GM23248 (cell line): ENCODE measurements around the gene GALK2. TPM values are rescaled to one million over a fixed set of nuclear protein-coding genes. Genes with fewer than 3 reads are reported as not detected.

Experiments
- DNase-seq: peaks from one replicate; pipeline ENCODE4 v3.0.0-alpha.2; 2015
- H2AFZ ChIP-seq: fragments of 200-600 bp; sonication (generic); 2 replicates; pipeline ENCODE4 v1.6.1; 2016; ENCODE audit warnings: antibody characterized with exemption
- H3F3A ChIP-seq: fragments of 200-600 bp; sonication (generic); 2 replicates; pipeline ENCODE4 v1.6.1; 2016; ENCODE audit warnings: mild to moderate bottlenecking, antibody characterized with exemption, mixed run types; ENCODE audit not compliant: insufficient read depth
- H3K27ac ChIP-seq: fragments of 200-600 bp; sonication (generic); 2 replicates; pipeline ENCODE4 v1.5.1; 2016; ENCODE audit warnings: mild to moderate bottlenecking
- H3K27me3 ChIP-seq: fragments of 200-600 bp; sonication (generic); replicated peaks from 2 replicates; pipeline ENCODE4 v1.6.1; 2016; ENCODE audit warnings: mild to moderate bottlenecking; ENCODE audit not compliant: insufficient read depth
- H3K36me3 ChIP-seq: fragments of 200-600 bp; sonication (generic); 2 replicates; pipeline ENCODE4 v1.6.1; 2016; ENCODE audit warnings: low read depth, mild to moderate bottlenecking
- H3K4me1 ChIP-seq: fragments of 200-600 bp; sonication (generic); 2 replicates; pipeline ENCODE4 v1.6.1; 2016; ENCODE audit warnings: mild to moderate bottlenecking; ENCODE audit not compliant: insufficient read depth
- H3K4me2 ChIP-seq: fragments of 200-600 bp; sonication (generic); one replicate; pipeline ENCODE4 v1.6.1; 2016; ENCODE audit warnings: mild to moderate bottlenecking; ENCODE audit not compliant: unreplicated experiment
- H3K4me3 ChIP-seq: fragments of 200-600 bp; sonication (generic); 2 replicates; pipeline ENCODE4 v1.5.1; 2016; ENCODE audit warnings: mild to moderate bottlenecking
- H3K79me2 ChIP-seq: fragments of 200-600 bp; sonication (generic); 2 replicates; pipeline ENCODE4 v1.6.1; 2016; ENCODE audit warnings: mild to moderate bottlenecking; ENCODE audit not compliant: insufficient read depth
- H3K9ac ChIP-seq: fragments of 200-600 bp; sonication (generic); 2 replicates; pipeline ENCODE4 v1.6.1; 2016; ENCODE audit warnings: mild to moderate bottlenecking
- H3K9me2 ChIP-seq: fragments of 200-600 bp; sonication (generic); 2 replicates; pipeline ENCODE4 v1.6.1; 2016; ENCODE audit warnings: mixed run types, mild to moderate bottlenecking, moderate library complexity; ENCODE audit not compliant: insufficient read depth
- H3K9me3 ChIP-seq: fragments of 200-600 bp; sonication (generic); one replicate; pipeline ENCODE4 v1.6.1; 2017; ENCODE audit warnings: low read depth
- H4K20me1 ChIP-seq: fragments of 200-600 bp; sonication (generic); 2 replicates; pipeline ENCODE4 v1.6.0; 2016; ENCODE audit not compliant: insufficient read depth
- EZH2 ChIP-seq: fragments of 200-600 bp; sonication (generic); IDR thresholded peaks from 2 replicates; pipeline ENCODE4 v1.6.1; 2018; ENCODE audit warnings: antibody characterized with exemption, mild to moderate bottlenecking; ENCODE audit not compliant: insufficient read depth, poor library complexity, severe bottlenecking
- EZH2phosphoT487 ChIP-seq: fragments of 200-600 bp; sonication (generic); IDR thresholded peaks from 2 replicates; pipeline ENCODE4 v1.6.1; 2018; ENCODE audit warnings: antibody characterized with exemption, moderate library complexity, mild to moderate bottlenecking, low read depth; ENCODE audit not compliant: insufficient read depth
- WGBS, 2 experiments: methylation state at CpG; one replicate each; pipeline ENCODE4 v1.1.6; 2015 to 2017; ENCODE audit warnings: low lambda C conversion rate in 2 of 2, low coverage in 1 of 2; ENCODE audit errors: missing lambda C conversion rate in 2 of 2; 5-methylcytosine and 5-hydroxymethylcytosine counted together
- in situ Hi-C: fragments of 300-500 bp; cut with MboI; formaldehyde crosslinking; loops from 2 replicates; pipeline ENCODE4 v1.15.0; 2020
- polyA plus RNA-seq: library from polyadenylated mRNA; unstranded; fragments of >200 nt; fragmentation: Nextera tagmentation; extraction: Ambion mirVana; gene quantifications from 2 replicates; pipeline ENCODE4 v1.2.1, GENCODE V29; 2016
- total RNA-seq: library from RNA; depleted of rRNA; stranded (reverse); fragments of >200 nt; shearing (Covaris generic); gene quantifications from 2 replicates; pipeline ENCODE4 v1.2.3, GENCODE V29; 2014

GALK2 gene
- total and polyA plus RNA-seq, 2 experiments from 2014 or later, result 19.7 to 31.8 TPM

DNA sequence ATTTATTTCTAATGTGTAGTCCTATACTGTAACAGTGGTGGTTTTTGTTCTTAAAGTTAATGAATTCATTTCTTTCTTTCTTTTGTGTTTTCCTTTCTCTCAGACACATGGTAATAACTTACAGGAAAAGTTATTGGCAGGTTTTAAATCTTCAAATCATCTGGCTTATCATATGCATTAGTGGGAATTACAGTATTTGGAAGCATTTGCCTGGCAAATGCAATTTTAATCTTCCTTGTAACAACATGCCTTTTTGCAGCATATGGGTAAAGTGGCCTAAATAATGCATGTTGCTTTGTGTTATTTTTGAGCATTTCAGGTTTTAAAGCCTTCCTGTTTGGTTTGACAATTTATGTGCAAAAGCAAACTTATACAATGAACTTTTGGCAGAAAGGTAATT, 66.8 kb downstream of the GALK2 start:
- H3K36me3 ChIP-seq, result no peaks in the 10 kb centered on the region
- TF ChIP-seq EZH2 (no peak), EZH2phosphoT487 (no peak)
- H3K4me3 ChIP-seq, result no peak overlapping the region
- H3K27me3 ChIP-seq, result no peaks in the 10 kb centered on the region
- H2AFZ ChIP-seq, result no peak overlapping the region
- peak overlapping the region; percentile 48 for H3K4me2 ChIP-seq
- no peak for DNase-seq
- H4K20me1 ChIP-seq, result no peaks in the 10 kb centered on the region
- peaks cover 7% of the 10 kb centered on the region; the same call in 1 of the 2 replicates for H3K9me2 ChIP-seq
- peaks cover 47% of the 10 kb centered on the region for H3K4me1 ChIP-seq
- in situ Hi-C loops, result loop anchor here (25.0 kb wide), 2 partner anchors 775 to 1075 kb away; no protein-coding TSS in a partner anchor
- H3K9me3 ChIP-seq, result no peaks in the 10 kb centered on the region
- H3K9ac ChIP-seq, result 0 out of 2 replicates have a peak overlapping the region, but pooled peaks have one; percentile 2
- H3F3A ChIP-seq, result peaks cover 38% of the 10 kb centered on the region
- H3K79me2 ChIP-seq, result peaks cover 58% of the 10 kb centered on the region
- H3K27ac ChIP-seq, result peak overlapping the region; percentile 18; the same call in 1 of the 2 replicates

DNA sequence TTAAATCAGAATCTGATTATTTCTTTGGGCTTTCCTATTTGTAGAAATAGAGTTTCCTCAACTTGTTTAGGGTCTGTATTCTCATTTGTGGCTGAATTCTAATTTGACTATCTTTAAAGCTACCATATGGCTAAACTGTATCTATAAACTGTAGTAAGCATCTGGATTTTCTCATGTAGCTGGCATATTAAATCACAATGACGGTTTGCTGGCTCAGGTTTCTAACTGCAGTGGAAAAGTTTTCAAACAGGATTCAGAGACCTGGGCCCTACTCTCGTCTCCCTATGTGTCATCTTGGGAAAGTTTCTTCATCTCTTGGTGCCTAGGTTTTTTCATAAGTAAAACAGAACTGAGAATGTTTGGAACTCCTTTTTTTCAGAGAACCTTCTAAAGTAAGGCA, 68.3 kb downstream of the GALK2 start:
- H2AFZ ChIP-seq, result no peak overlapping the region
- peaks cover 7% of the 10 kb centered on the region; the same call in 1 of the 2 replicates for H3K9me2 ChIP-seq
- no peaks in the 10 kb centered on the region for H3K9me3 ChIP-seq
- no peaks in the 10 kb centered on the region for H3K27me3 ChIP-seq
- H3K79me2 ChIP-seq, result peaks cover 49% of the 10 kb centered on the region
- peak overlapping the region; percentile 42 for H3K4me2 ChIP-seq
- 21 to 26% methylated on average over 2 of the region's 2 CpGs for WGBS, 2 experiments
- TF ChIP-seq EZH2phosphoT487 (no peak), EZH2 (no peak)
- no peaks in the 10 kb centered on the region for H3K36me3 ChIP-seq
- DNase-seq, result peak; percentile 78
- in situ Hi-C loops, result loop anchor here (25.0 kb wide), 2 partner anchors 774 to 1074 kb away; no protein-coding TSS in a partner anchor
- peaks cover 53% of the 10 kb centered on the region for H3F3A ChIP-seq
- H3K4me1 ChIP-seq, result peaks cover 61% of the 10 kb centered on the region
- peak overlapping the region; percentile 67 for H3K27ac ChIP-seq
- no peaks in the 10 kb centered on the region for H4K20me1 ChIP-seq
- peak overlapping the region; percentile 38 for H3K9ac ChIP-seq
- H3K4me3 ChIP-seq, result no peak overlapping the region

DNA sequence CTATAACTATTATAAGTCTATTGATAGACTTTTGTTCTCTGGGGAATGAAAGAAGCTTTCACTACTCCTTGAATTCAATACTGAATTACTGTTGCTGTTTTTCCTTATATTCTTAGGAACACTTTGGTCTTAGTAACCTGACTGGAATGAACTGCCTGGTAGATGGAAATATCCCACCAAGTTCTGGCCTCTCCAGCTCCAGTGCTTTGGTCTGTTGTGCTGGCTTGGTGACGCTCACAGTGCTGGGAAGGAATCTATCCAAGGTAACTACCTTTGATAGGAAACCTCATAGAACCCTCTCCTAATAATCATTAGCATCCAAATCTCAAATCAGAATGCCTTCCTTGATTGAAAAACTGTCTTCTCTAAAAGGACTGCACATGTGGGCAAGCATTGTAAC, 69.1 kb downstream of the GALK2 start:
- Histone ChIP-seq H2AFZ (no peak overlapping the region), H3K27ac (peak overlapping the region; percentile 67), H3K4me3 (no peak overlapping the region), H3K4me2 (peak overlapping the region; percentile 42), H3K9me2 (peaks cover 7% of the 10 kb centered on the region; the same call in 1 of the 2 replicates), H3K36me3 (no peaks in the 10 kb centered on the region), H3K79me2 (peaks cover 46% of the 10 kb centered on the region), H4K20me1 (no peaks in the 10 kb centered on the region), H3K27me3 (no peaks in the 10 kb centered on the region), H3K9ac (peak overlapping the region; percentile 38), H3K9me3 (no peaks in the 10 kb centered on the region), H3F3A (peaks cover 57% of the 10 kb centered on the region), H3K4me1 (peaks cover 65% of the 10 kb centered on the region)
- WGBS, 2 experiments, result 95 to 100% methylated on average over 1 of the region's 1 CpG
- in situ Hi-C loops, result loop anchor here (25.0 kb wide), 2 partner anchors 773 to 1073 kb away; no protein-coding TSS in a partner anchor
- TF ChIP-seq EZH2, result no peak
- TF ChIP-seq EZH2phosphoT487, result no peak
- peak; percentile 40 for DNase-seq

DNA sequence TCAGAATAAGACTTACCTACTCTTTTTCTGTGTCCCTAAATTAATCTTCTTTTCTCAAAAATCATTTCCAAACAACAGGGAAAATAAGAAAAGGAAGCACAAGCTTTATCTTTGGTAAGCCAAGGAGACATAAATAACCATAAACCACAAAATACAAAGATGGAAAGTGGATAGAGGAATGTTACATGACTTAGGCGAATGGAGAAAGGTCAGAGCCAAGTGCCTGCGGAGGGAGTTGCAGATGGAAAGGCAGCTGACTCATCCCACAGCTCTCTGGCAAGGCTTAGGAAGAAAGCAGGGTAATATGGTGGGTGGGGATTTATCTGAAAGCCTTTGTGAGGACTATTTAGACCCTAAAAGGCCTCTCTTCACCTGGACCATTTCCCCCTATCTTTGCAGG, 72.8 kb downstream of the GALK2 start:
- Histone ChIP-seq H4K20me1 (no peaks in the 10 kb centered on the region), H3K4me3 (peak overlapping the region; percentile 39), H3K9ac (no peak overlapping the region; the same call in 1 of the 2 replicates), H3K27ac (peak overlapping the region; percentile 78), H2AFZ (no peak overlapping the region; the same call in 1 of the 2 replicates), H3K79me2 (peaks cover 37% of the 10 kb centered on the region), H3K4me2 (peak overlapping the region; percentile 48), H3K4me1 (peaks cover 51% of the 10 kb centered on the region), H3F3A (peaks cover 45% of the 10 kb centered on the region), H3K27me3 (no peaks in the 10 kb centered on the region), H3K9me2 (peaks cover 12% of the 10 kb centered on the region), H3K36me3 (0 out of 2 replicates have a peak, but pooled peaks cover 4% of the 10 kb centered on the region), H3K9me3 (no peaks in the 10 kb centered on the region)
- DNase-seq, result peak; percentile 87
- WGBS, 2 experiments, result 11 to 13% methylated on average over 2 of the region's 2 CpGs
- TF ChIP-seq EZH2phosphoT487 (no peak), EZH2 (no peak)
- in situ Hi-C loops, result loop anchor here (10.0 to 25.0 kb wide), 3 partner anchors 182 to 1069 kb away; partner anchors contain the start of gene FGF7
